Measurements from ENCODE around the gene NFIB. TPM values are rescaled to one million over a fixed set of nuclear protein-coding genes. Genes with fewer than 3 reads are reported as not detected.

The NFIB gene
- polyA plus RNA-seq, 2 of the 4 experiments (the other 2 are of a cell fraction) = 10.7 to 21.7 TPM

- no peak for FAIRE-seq
- H3K4me1 ChIP-seq = no peaks in the 10 kb centered on the region
- ChIA-PET POLR2A (no interaction called here), CTCF (interaction anchor here (0.9 kb wide), 1 partner anchor 11 kb away, joined by 3 read pairs; no protein-coding TSS in a partner anchor)
- no peak overlapping the region for H3K27ac ChIP-seq
- no peak overlapping the region for H3K4me2 ChIP-seq
- TF ChIP-seq JUN (IDR thresholded peaks at IDR 0.05) (no peak), NPAS2 (CRISPR knock-in tag; IDR thresholded peaks at IDR 0.05; ENCODE audit: borderline replicate concordance) (no peak), RAD21 (conservative IDR thresholded peaks at IDR 0.05 in 1 of 2, IDR thresholded peaks at IDR 0.05 in 1 of 2) (no peak), E2F6 (IDR thresholded peaks at IDR 0.05; ENCODE audit: borderline replicate concordance, low read depth) (no peak), BHLHE40 (IDR thresholded peaks at IDR 0.05; ENCODE audit: low read depth, low read length) (no peak)
- H3K4me3 ChIP-seq = no peak overlapping the region
- 67% methylated on average over 4 of the region's 4 CpGs for WGBS (ENCODE audit: missing lambda C conversion rate)
- no peaks in the 10 kb centered on the region for H3K9me3 ChIP-seq
- ATAC-seq = no peak
- DNase-seq (ENCODE audit: low read depth in 1 of 2, low spot score in 1 of 2) = no peak
Measured at GRCh38 chr9:14037331-14037730, 276.6 kb downstream of the NFIB start.

- peaks cover 8% of the 10 kb centered on the region; the same call in 2 of the 3 replicates for H3K4me1 ChIP-seq
- WGBS (ENCODE audit: missing lambda C conversion rate) = 41% methylated on average over 3 of the region's 3 CpGs
- ChIA-PET POLR2A (no interaction called here), CTCF (interaction anchor here (1.1 kb wide), 1 partner anchor 280 kb away, joined by 3 read pairs; no protein-coding TSS in a partner anchor)
- no peak for DNase-seq (ENCODE audit: low read depth in 1 of 2, low spot score in 1 of 2)
- TF ChIP-seq HOXB13 (CRISPR knock-in tag; IDR thresholded peaks at IDR 0.05; ENCODE audit: low read depth) = no peak
- TF ChIP-seq MYC (IDR thresholded peaks at IDR 0.05; ENCODE audit: borderline replicate concordance, low read length) = no peak
- no peak for TF ChIP-seq CTCF (IDR thresholded peaks at IDR 0.05)
- TF ChIP-seq RNF2 (IDR thresholded peaks at IDR 0.05; ENCODE audit: borderline replicate concordance, low read depth) = no peak
- TF ChIP-seq EP300 (IDR thresholded peaks at IDR 0.05) = no peak
- no peak for TF ChIP-seq EHF (CRISPR knock-in tag; IDR thresholded peaks at IDR 0.05)
- no peak for TF ChIP-seq GATA3 (IDR thresholded peaks at IDR 0.05; ENCODE audit: borderline replicate concordance)
- no peak for TF ChIP-seq PHF8 (IDR thresholded peaks at IDR 0.05; ENCODE audit: borderline replicate concordance, low read depth)
- TF ChIP-seq HOXB5 (CRISPR knock-in tag; IDR thresholded peaks at IDR 0.05) = no peak
- TF ChIP-seq HOXA7 (CRISPR knock-in tag; IDR thresholded peaks at IDR 0.05) = no peak
- no peak for TF ChIP-seq E2F6 (IDR thresholded peaks at IDR 0.05; ENCODE audit: borderline replicate concordance, low read depth)
- no peak for TF ChIP-seq ATOH8 (CRISPR knock-in tag; IDR thresholded peaks at IDR 0.05; ENCODE audit: low read depth)
- TF ChIP-seq CHD4 (IDR thresholded peaks at IDR 0.05; ENCODE audit: borderline replicate concordance) = no peak
- no peak for TF ChIP-seq PBX3 (IDR thresholded peaks at IDR 0.05)
- no peak for TF ChIP-seq ESRRA (IDR thresholded peaks at IDR 0.05; ENCODE audit: borderline replicate concordance, low read length)
- TF ChIP-seq BHLHE40 (IDR thresholded peaks at IDR 0.05; ENCODE audit: low read depth, low read length) = no peak
- TF ChIP-seq MAZ (IDR thresholded peaks at IDR 0.05; ENCODE audit: borderline replicate concordance, low read depth, low read length) = no peak
- H3K4me3 ChIP-seq = no peak overlapping the region
- H3K27ac ChIP-seq = no peak overlapping the region
- no peaks in the 10 kb centered on the region for H3K9me3 ChIP-seq
- H3K4me2 ChIP-seq = no peak overlapping the region
- no peak for FAIRE-seq
- ATAC-seq = no peak
Measured at GRCh38 chr9:14033067-14033466, 280.9 kb downstream of the NFIB start.

Data from A549 (cell line).